GM12892 (cell line): ENCODE data around the gene SLC25A5.
"Not testable (repeated sequence)": the region's sequence is repeated elsewhere in the genome, so short reads cannot be mapped to it uniquely, and the experiment has no call there.

ENCODE experiments used
- POLR2A ChIP-seq: IDR thresholded peaks from 2 replicates; pipeline ENCODE4 v1.6.1; 2011; ENCODE audit warnings: low read depth, low read length, control low read depth
- POLR2AphosphoS5 ChIP-seq: IDR thresholded peaks from 2 replicates; pipeline ENCODE4 v1.6.1; 2011; ENCODE audit warnings: low read depth, low read length, control low read depth
- TAF1 ChIP-seq: IDR thresholded peaks from 2 replicates; pipeline ENCODE4 v1.6.1; 2011; ENCODE audit warnings: low read depth, mild to moderate bottlenecking, control low read depth, low read length, borderline replicate concordance

DNA sequence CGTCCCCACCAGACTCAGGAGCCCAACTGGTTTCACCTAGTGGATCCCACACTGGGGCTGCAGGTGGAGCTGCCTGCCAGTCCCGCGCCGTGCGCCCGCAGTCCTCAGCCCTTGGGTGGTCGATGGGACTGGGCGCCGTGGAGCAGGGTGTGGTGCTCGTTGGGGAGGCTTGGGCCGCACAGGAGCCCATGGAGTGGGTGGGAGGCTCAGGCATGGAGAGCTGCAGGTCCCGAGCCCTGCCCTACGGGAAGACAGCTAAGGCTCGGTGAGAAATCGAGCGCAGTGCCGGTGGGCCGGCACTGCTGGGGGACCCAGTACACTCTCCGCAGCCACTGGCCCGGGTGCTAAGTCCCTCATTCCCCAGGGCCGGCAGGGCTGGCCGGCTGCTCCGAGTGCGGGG is 19.5 kb downstream of the SLC25A5 start:
- not testable (repeated sequence) for TF ChIP-seq POLR2A, POLR2AphosphoS5, TAF1
